Caco-2 (cell line): ENCODE measurements around the gene ADAM12. TPM values are rescaled to one million over a fixed set of nuclear protein-coding genes. Genes with fewer than 3 reads are reported as not detected.

Experiments used
- BruUV-seq: library from RNA; stranded (reverse); fragments of 400-500 nt; replicated peaks from 2 replicates; lab custom pipeline; 2021; lab: Mats Ljungman, UMichigan
- CTCF ChIA-PET: fragments of 300-600 bp; sonication (Branson Sonifier 250); formaldehyde crosslinking; loops from one replicate; lab custom pipeline; 2022; ENCODE audit warnings: antibody characterized with exemption; lab: Charles Lee
- POLR2A ChIA-PET: fragments of 300-600 bp; sonication (Branson Sonifier 250); formaldehyde crosslinking; loops from one replicate; lab custom pipeline; 2022; ENCODE audit warnings: antibody characterized with exemption; lab: Charles Lee
- DNase-seq, 2 experiments: peaks; one replicate each; pipeline versions ENCODE4 v3.0.0 to v3.0.0-alpha.2; 2020 to 2022
- H3K27me3 ChIP-seq: replicated peaks from 2 replicates; pipeline ENCODE4 v1.6.0; 2011; ENCODE audit warnings: low read length; ENCODE audit not compliant: control insufficient read depth, insufficient read depth
- H3K36me3 ChIP-seq: 2 replicates; pipeline ENCODE4 v1.5.1; 2011; ENCODE audit warnings: low read length; ENCODE audit not compliant: control insufficient read depth, insufficient read depth
- H3K4me1 ChIP-seq: fragments of 250-450 bp; sonication (Bioruptor Pico); 2 replicates; pipeline ENCODE4 v1.5.1; 2020; ENCODE audit warnings: mild to moderate bottlenecking
- H3K4me3 ChIP-seq: 2 replicates; pipeline ENCODE4 v1.5.1; 2011; ENCODE audit warnings: low read depth, mild to moderate bottlenecking, control low read depth, low read length
- H3K9me3 ChIP-seq: fragments of 250-450 bp; sonication (Bioruptor Pico); 2 replicates; pipeline ENCODE4 v1.5.1; 2020; ENCODE audit warnings: mild to moderate bottlenecking, moderate library complexity
- H3K27ac Mint-ChIP-seq: one replicate; pipeline ENCODE4 v1.8.0; 2022; ENCODE audit warnings: mixed read lengths; ENCODE audit not compliant: unreplicated experiment
- H3K27me3 Mint-ChIP-seq: one replicate; pipeline ENCODE4 v1.8.0; 2022; ENCODE audit warnings: mixed read lengths; ENCODE audit not compliant: insufficient read depth, unreplicated experiment
- H3K36me3 Mint-ChIP-seq: one replicate; pipeline ENCODE4 v1.8.0; 2022; ENCODE audit warnings: mild to moderate bottlenecking, mixed read lengths; ENCODE audit not compliant: insufficient read depth, unreplicated experiment
- H3K4me1 Mint-ChIP-seq: one replicate; pipeline ENCODE4 v1.8.0; 2022; ENCODE audit warnings: low read depth, mixed read lengths; ENCODE audit not compliant: unreplicated experiment
- H3K4me3 Mint-ChIP-seq: one replicate; pipeline ENCODE4 v1.8.0; 2022; ENCODE audit warnings: mild to moderate bottlenecking, moderate library complexity, mixed read lengths; ENCODE audit not compliant: unreplicated experiment
- H3K9me3 Mint-ChIP-seq: one replicate; pipeline ENCODE4 v1.8.0; 2022; ENCODE audit warnings: mixed read lengths; ENCODE audit not compliant: unreplicated experiment
- CTCF ChIP-seq, 2 experiments: fragments of 200-600 bp in 1 of 2; IDR thresholded peaks; 1 replicate in 1 of 2; 2 replicates in 1 of 2; pipeline versions ENCODE4 v1.5.1 to v1.8.0; 2011 to 2022; ENCODE audit warnings: antibody characterized with exemption in 1 of 2, control low read depth in 1 of 2, inconsistent platforms in 1 of 2, low read depth in 1 of 2, low read length in 1 of 2, mild to moderate bottlenecking in 1 of 2, moderate library complexity in 1 of 2; ENCODE audit not compliant: insufficient read depth in 1 of 2, severe bottlenecking in 1 of 2, unreplicated experiment in 1 of 2
- intact Hi-C: fragments of 100-400 bp; cut with micrococcal nuclease; formaldehyde crosslinking; loops from one replicate; pipeline ENCODE4 v1.10.0; 2022; ENCODE audit not compliant: unreplicated experiment
- total RNA-seq: library from RNA; stranded (reverse); gene quantifications from 2 replicates; pipeline ENCODE4 v1.2.3, GENCODE V29; 2022

Gene ADAM12
- total RNA-seq, 1 experiment from 2014 or later = not detected

GRCh38 chr10:126022841-126023240 is 365.4 kb downstream of the ADAM12 start:
- no peaks in the 10 kb centered on the region for H3K4me1 Mint-ChIP-seq
- no peaks in the 10 kb centered on the region for H3K27me3 ChIP-seq
- H3K4me3 Mint-ChIP-seq = no peak overlapping the region
- no peak for TF ChIP-seq CTCF (IDR thresholded peaks at IDR 0.05; ENCODE audit: insufficient read depth in 1 of 2, low read depth in 1 of 2, low read length in 1 of 2, severe bottlenecking in 1 of 2, unreplicated experiment in 1 of 2)
- no peak overlapping the region for H3K27ac Mint-ChIP-seq
- peaks cover 1% of the 10 kb centered on the region; the same call in 1 of the 2 replicates for H3K9me3 ChIP-seq
- ChIA-PET POLR2A (no interaction called here), CTCF (no interaction called here)
- H3K4me1 ChIP-seq = no peaks in the 10 kb centered on the region
- H3K4me3 ChIP-seq = no peak overlapping the region
- peaks cover 12% of the 10 kb centered on the region for H3K9me3 Mint-ChIP-seq
- intact Hi-C loops = no loop called here
- peaks cover 5% of the 10 kb centered on the region for H3K27me3 Mint-ChIP-seq
- H3K36me3 Mint-ChIP-seq = no peaks in the 10 kb centered on the region
- no TSS peak for BruUV-seq
- H3K36me3 ChIP-seq = no peaks in the 10 kb centered on the region
- no peak for DNase-seq

GRCh38 chr10:126021833-126022500 is 366.3 kb downstream of the ADAM12 start:
- H3K9me3 Mint-ChIP-seq = peaks cover 9% of the 10 kb centered on the region
- H3K27ac Mint-ChIP-seq = no peak overlapping the region
- no peaks in the 10 kb centered on the region for H3K4me1 Mint-ChIP-seq
- no peaks in the 10 kb centered on the region for H3K36me3 Mint-ChIP-seq
- H3K27me3 Mint-ChIP-seq = peaks cover 5% of the 10 kb centered on the region
- H3K9me3 ChIP-seq = no peaks in the 10 kb centered on the region
- H3K4me3 Mint-ChIP-seq = no peak overlapping the region
- no TSS peak for BruUV-seq
- ChIA-PET POLR2A (no interaction called here), CTCF (no interaction called here)
- H3K4me3 ChIP-seq = no peak overlapping the region
- H3K4me1 ChIP-seq = no peaks in the 10 kb centered on the region
- DNase-seq = no peak
- TF ChIP-seq CTCF (IDR thresholded peaks at IDR 0.05; ENCODE audit: insufficient read depth in 1 of 2, low read depth in 1 of 2, low read length in 1 of 2, severe bottlenecking in 1 of 2, unreplicated experiment in 1 of 2) = no peak
- intact Hi-C loops = no loop called here
- H3K27me3 ChIP-seq = no peaks in the 10 kb centered on the region
- H3K36me3 ChIP-seq = no peaks in the 10 kb centered on the region

DNA sequence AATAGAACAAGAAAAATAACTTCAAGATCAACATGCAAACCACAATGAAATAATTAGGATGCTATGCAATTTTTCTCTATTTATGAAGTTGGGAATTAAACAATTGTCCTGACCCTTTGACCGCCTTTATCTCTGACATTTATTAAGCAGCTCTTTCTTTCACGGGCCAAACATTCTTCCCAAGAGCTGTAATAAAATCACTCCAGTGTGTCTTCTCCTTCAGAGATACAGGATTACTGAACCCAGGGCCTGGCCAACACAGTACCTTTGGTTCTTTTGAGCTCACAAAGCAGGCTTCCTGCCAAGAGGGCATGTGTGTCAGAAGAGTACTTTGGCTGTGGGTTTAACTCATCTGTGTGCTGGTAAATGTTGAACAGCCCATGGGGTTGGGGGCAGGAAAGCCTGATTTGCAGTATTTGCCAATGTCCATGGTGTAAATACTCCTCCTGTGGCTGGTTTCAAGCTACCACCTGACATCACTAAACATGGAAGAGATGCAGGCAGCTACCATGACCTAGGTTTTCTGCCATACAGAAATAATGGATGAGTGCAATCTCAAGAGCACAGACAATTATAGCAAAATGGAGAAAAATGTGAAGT is 370.2 kb downstream of the ADAM12 start:
- no TSS peak for BruUV-seq
- no peak overlapping the region for H3K4me3 Mint-ChIP-seq
- no peaks in the 10 kb centered on the region for H3K27me3 Mint-ChIP-seq
- no peak overlapping the region for H3K27ac Mint-ChIP-seq
- Histone ChIP-seq H3K9me3 (no peaks in the 10 kb centered on the region), H3K4me1 (no peaks in the 10 kb centered on the region; the same call in 1 of the 2 replicates), H3K4me3 (no peak overlapping the region), H3K27me3 (no peaks in the 10 kb centered on the region), H3K36me3 (no peaks in the 10 kb centered on the region)
- intact Hi-C loops = no loop called here
- ChIA-PET CTCF (no interaction called here), POLR2A (no interaction called here)
- H3K36me3 Mint-ChIP-seq = no peaks in the 10 kb centered on the region
- H3K9me3 Mint-ChIP-seq = no peaks in the 10 kb centered on the region
- TF ChIP-seq CTCF (IDR thresholded peaks at IDR 0.05; ENCODE audit: insufficient read depth in 1 of 2, low read depth in 1 of 2, low read length in 1 of 2, severe bottlenecking in 1 of 2, unreplicated experiment in 1 of 2) = no peak
- H3K4me1 Mint-ChIP-seq = peaks cover 8% of the 10 kb centered on the region
- no peak for DNase-seq
